NT2/D1 (cell line): Measurements from ENCODE around the gene FKBP11.

Experiments used
- SUZ12 ChIP-seq: IDR thresholded peaks from 2 replicates; pipeline ENCODE4 v1.6.1; 2011; ENCODE audit not compliant: insufficient read length, insufficient read depth; ENCODE audit errors: extremely low read depth
- YY1 ChIP-seq: IDR thresholded peaks from 2 replicates; pipeline ENCODE4 v1.6.1; 2011; ENCODE audit not compliant: insufficient read length, insufficient read depth

- TF ChIP-seq YY1 (no peak), SUZ12 (no peak)
These were observed 47.1 kb upstream of the FKBP11 start for GRCh38 chr12:48972213-48972951.
